Smooth muscle cell (in vitro differentiated cells): ENCODE data around the gene EDDM3A. TPM values are rescaled to one million over a fixed set of nuclear protein-coding genes. Genes with fewer than 3 reads are reported as not detected.

ENCODE experiments used
- DNase-seq: peaks from one replicate; lab custom pipeline; 2025; ENCODE audit not compliant: unreplicated experiment; lab: John Stamatoyannopoulos, UW
- H2AFZ ChIP-seq: fragments of 200-600 bp; sonication (generic); 2 replicates; pipeline ENCODE4 v1.6.0; 2016; ENCODE audit warnings: antibody characterized with exemption, low read depth, mild to moderate bottlenecking
- H3F3A ChIP-seq: fragments of 200-600 bp; sonication (generic); 2 replicates; pipeline ENCODE4 v1.6.0; 2017; ENCODE audit warnings: antibody characterized with exemption, low read depth
- H3K27ac ChIP-seq: fragments of 200-600 bp; sonication (generic); 2 replicates; pipeline ENCODE4 v1.5.1; 2016; ENCODE audit warnings: low read depth, mild to moderate bottlenecking
- H3K27me3 ChIP-seq: fragments of 200-600 bp; sonication (generic); 2 replicates; pipeline ENCODE4 v1.6.1; 2016; ENCODE audit warnings: low read depth, mild to moderate bottlenecking
- H3K36me3 ChIP-seq: fragments of 200-600 bp; sonication (generic); 2 replicates; pipeline ENCODE4 v1.5.1; 2016; ENCODE audit warnings: low read depth
- H3K4me1 ChIP-seq: fragments of 200-600 bp; sonication (generic); 2 replicates; pipeline ENCODE4 v1.5.1; 2016; ENCODE audit warnings: low read depth
- H3K4me2 ChIP-seq: fragments of 200-600 bp; sonication (generic); 2 replicates; pipeline ENCODE4 v1.6.0; 2016; ENCODE audit warnings: mild to moderate bottlenecking
- H3K4me3 ChIP-seq: fragments of 200-600 bp; sonication (generic); 2 replicates; pipeline ENCODE4 v1.5.1; 2016; ENCODE audit warnings: mild to moderate bottlenecking
- H3K79me2 ChIP-seq: fragments of 200-600 bp; sonication (generic); 2 replicates; pipeline ENCODE4 v1.6.0; 2016; ENCODE audit warnings: low read depth, mild to moderate bottlenecking
- H3K9ac ChIP-seq: fragments of 200-600 bp; sonication (generic); 2 replicates; pipeline ENCODE4 v1.6.0; 2016; ENCODE audit warnings: low read depth
- H3K9me3 ChIP-seq: fragments of 200-600 bp; sonication (generic); replicated peaks from 2 replicates; pipeline ENCODE4 v1.5.1; 2016; ENCODE audit warnings: low read depth
- H4K20me1 ChIP-seq: fragments of 200-600 bp; sonication (generic); 2 replicates; pipeline ENCODE4 v1.6.0; 2016; ENCODE audit warnings: low read depth
- WGBS: methylation state at CpG from one replicate; pipeline ENCODE4 v1.1.7; 2016; ENCODE audit warnings: low lambda C conversion rate; 5-methylcytosine and 5-hydroxymethylcytosine counted together
- polyA plus RNA-seq: library from polyadenylated mRNA; unstranded; fragments of >200 nt; fragmentation: Nextera tagmentation; extraction: Ambion mirVana; gene quantifications from 2 replicates; pipeline ENCODE4 v1.2.1, GENCODE V29; 2016
- total RNA-seq: library from RNA; depleted of rRNA; stranded (reverse); fragments of >200 nt; gene quantifications from 2 replicates; pipeline ENCODE4 v1.2.3, GENCODE V29; 2014
- TF ChIP-seq, protein P1 (sequence below): fragments of 200-600 bp; sonication (generic); IDR thresholded peaks from 2 replicates; pipeline ENCODE4 v1.5.1; 2017; ENCODE audit warnings: borderline replicate concordance, mild to moderate bottlenecking, antibody characterized with exemption; ENCODE audit not compliant: insufficient read depth, poor library complexity, severe bottlenecking

EDDM3A gene
- total and polyA plus RNA-seq, 2 experiments from 2014 or later, result not detected

DNA sequence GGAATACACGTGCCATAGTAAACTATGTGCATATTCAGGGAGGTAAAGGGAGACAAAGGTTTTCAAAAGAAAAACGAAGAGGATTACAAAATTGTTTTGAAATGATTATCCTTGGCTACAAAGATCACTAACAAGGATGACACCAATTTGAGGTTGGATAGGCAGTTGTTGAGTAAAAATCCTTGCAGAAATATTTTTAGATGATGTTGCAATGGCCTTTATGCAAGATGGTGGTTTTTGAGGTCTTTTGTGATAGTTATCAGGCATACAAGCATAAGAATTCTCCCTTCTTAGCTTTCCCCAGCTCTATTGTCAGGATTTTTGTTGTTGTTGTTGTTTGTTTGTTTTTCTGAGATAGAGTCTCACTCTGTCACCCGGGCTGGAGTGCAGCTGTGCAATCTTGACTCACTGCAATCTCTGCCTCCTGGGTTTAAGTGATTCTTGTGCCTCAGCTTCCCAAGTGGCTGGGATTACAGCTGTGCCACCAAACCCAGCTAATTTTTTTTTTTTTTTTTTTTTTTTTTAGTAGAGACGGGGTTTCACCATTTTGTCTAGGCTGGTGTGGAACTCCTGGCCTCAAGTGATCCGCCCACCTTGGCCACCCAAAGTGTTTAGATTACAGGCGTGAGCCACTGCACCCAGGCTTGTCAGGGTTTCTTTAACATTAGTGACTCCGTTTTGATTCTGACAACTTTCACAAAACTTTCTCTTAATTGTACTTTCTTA lies 49.1 kb downstream of the EDDM3A start:
- Histone ChIP-seq H3K4me1 (peaks cover 8% of the 10 kb centered on the region), H3K36me3 (no peaks in the 10 kb centered on the region), H3K4me2 (no peak overlapping the region), H3K79me2 (no peaks in the 10 kb centered on the region), H3K27ac (no peak overlapping the region), H3K9ac (no peak overlapping the region), H2AFZ (no peak overlapping the region), H3K27me3 (no peaks in the 10 kb centered on the region), H3K4me3 (no peak overlapping the region), H3F3A (no peaks in the 10 kb centered on the region), H3K9me3 (no peaks in the 10 kb centered on the region), H4K20me1 (no peaks in the 10 kb centered on the region)
- TF ChIP-seq, protein P1, sequence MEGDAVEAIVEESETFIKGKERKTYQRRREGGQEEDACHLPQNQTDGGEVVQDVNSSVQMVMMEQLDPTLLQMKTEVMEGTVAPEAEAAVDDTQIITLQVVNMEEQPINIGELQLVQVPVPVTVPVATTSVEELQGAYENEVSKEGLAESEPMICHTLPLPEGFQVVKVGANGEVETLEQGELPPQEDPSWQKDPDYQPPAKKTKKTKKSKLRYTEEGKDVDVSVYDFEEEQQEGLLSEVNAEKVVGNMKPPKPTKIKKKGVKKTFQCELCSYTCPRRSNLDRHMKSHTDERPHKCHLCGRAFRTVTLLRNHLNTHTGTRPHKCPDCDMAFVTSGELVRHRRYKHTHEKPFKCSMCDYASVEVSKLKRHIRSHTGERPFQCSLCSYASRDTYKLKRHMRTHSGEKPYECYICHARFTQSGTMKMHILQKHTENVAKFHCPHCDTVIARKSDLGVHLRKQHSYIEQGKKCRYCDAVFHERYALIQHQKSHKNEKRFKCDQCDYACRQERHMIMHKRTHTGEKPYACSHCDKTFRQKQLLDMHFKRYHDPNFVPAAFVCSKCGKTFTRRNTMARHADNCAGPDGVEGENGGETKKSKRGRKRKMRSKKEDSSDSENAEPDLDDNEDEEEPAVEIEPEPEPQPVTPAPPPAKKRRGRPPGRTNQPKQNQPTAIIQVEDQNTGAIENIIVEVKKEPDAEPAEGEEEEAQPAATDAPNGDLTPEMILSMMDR, result no peak
- 64% methylated on average over 6 of the region's 7 CpGs for WGBS
- DNase-seq, result no peak

DNA sequence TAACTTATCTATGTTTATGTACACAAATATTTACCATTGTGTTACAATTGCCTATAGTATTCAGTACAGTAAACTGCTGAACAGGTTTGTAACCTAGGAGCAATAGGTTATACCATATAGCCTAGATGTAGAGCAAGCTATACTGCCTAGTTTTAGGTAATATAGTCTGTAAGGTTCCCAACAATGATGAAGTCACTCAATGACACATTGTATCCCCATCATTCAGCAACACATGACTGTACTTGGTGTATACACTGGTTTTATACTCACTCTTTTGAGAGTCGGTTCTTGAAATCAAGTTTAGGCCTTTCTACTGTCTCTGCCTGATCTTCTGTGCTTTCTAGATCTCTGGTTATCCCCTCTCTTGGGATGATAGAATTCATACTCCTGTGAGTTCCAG lies 51.5 kb downstream of the EDDM3A start:
- Histone ChIP-seq H3K9me3 (no peaks in the 10 kb centered on the region), H3K27ac (no peak overlapping the region), H3K4me3 (no peak overlapping the region), H4K20me1 (no peaks in the 10 kb centered on the region), H3K36me3 (no peaks in the 10 kb centered on the region), H3K9ac (no peak overlapping the region), H3F3A (peaks cover 5% of the 10 kb centered on the region), H3K4me2 (no peak overlapping the region), H3K79me2 (no peaks in the 10 kb centered on the region), H3K4me1 (peaks cover 13% of the 10 kb centered on the region), H2AFZ (no peak overlapping the region), H3K27me3 (no peaks in the 10 kb centered on the region)
- WGBS, result 92% methylated on average over 1 of the region's 1 CpG
- DNase-seq, result no peak
- TF ChIP-seq, protein P1, result no peak

Other genes with a start within 250 kb of the EDDM3A start
- gene RNASE10, start 240.3 kb upstream of the EDDM3A start, total RNA-seq, result not detected in 2 replicates
- 0.26 and 0.40 TPM in 2 replicates for gene RNASE10, start 240.3 kb upstream of the EDDM3A start, polyA plus RNA-seq
- not detected in 2 replicates for gene RNASE9, start 184.8 kb upstream of the EDDM3A start, total RNA-seq
- not detected in 2 replicates for gene RNASE9, start 184.8 kb upstream of the EDDM3A start, polyA plus RNA-seq
- gene RNASE11, start 157.9 kb upstream of the EDDM3A start, total RNA-seq, result not detected in 2 replicates
- not detected in 2 replicates for gene RNASE11, start 157.9 kb upstream of the EDDM3A start, polyA plus RNA-seq
- gene RNASE12, start 154.5 kb upstream of the EDDM3A start, total RNA-seq, result not detected in 2 replicates
- not detected in 2 replicates for gene RNASE12, start 154.5 kb upstream of the EDDM3A start, polyA plus RNA-seq
- gene OR6S1, start 104.2 kb upstream of the EDDM3A start, total RNA-seq, result not detected in 2 replicates
- not detected in 2 replicates for gene OR6S1, start 104.2 kb upstream of the EDDM3A start, polyA plus RNA-seq
- gene RNASE4, start 61.3 kb upstream of the EDDM3A start, total RNA-seq, result 34.8 and 41.8 TPM in 2 replicates
- 20.1 and 28.6 TPM in 2 replicates for gene RNASE4, start 61.3 kb upstream of the EDDM3A start, polyA plus RNA-seq
- 7.1 and 13.8 TPM in 2 replicates for gene ANG, start 57.1 kb upstream of the EDDM3A start, total RNA-seq
- 19.5 TPM in 2 replicates for gene ANG, start 57.1 kb upstream of the EDDM3A start, polyA plus RNA-seq
- not detected in 2 replicates for gene EDDM3B, start 22.5 kb downstream of the EDDM3A start, total RNA-seq
- gene EDDM3B, start 22.5 kb downstream of the EDDM3A start, polyA plus RNA-seq, result not detected in 2 replicates
- 3.3 TPM in 1 of 2 replicates, not detected in the other for gene RNASE6, start 35.4 kb downstream of the EDDM3A start, total RNA-seq
- 0.22 TPM in 1 of 2 replicates, not detected in the other for gene RNASE6, start 35.4 kb downstream of the EDDM3A start, polyA plus RNA-seq
- 4.0 and 13.5 TPM in 2 replicates for gene RNASE1, start 57.0 kb downstream of the EDDM3A start, total RNA-seq
- gene RNASE1, start 57.0 kb downstream of the EDDM3A start, polyA plus RNA-seq, result 6.9 and 8.5 TPM in 2 replicates
- not detected in 2 replicates for gene RNASE3, start 145.5 kb downstream of the EDDM3A start, total RNA-seq
- 0.26 TPM in 1 of 2 replicates, not detected in the other for gene RNASE3, start 145.5 kb downstream of the EDDM3A start, polyA plus RNA-seq
- not detected in 2 replicates for gene RNASE2, start 209.6 kb downstream of the EDDM3A start, total RNA-seq
- gene RNASE2, start 209.6 kb downstream of the EDDM3A start, polyA plus RNA-seq, result not detected in 2 replicates
- 70.0 and 96.3 TPM in 2 replicates for gene METTL17, start 244.1 kb downstream of the EDDM3A start, total RNA-seq
- 46.5 and 55.3 TPM in 2 replicates for gene METTL17, start 244.1 kb downstream of the EDDM3A start, polyA plus RNA-seq